Measurements from ENCODE around the gene TTC6. TPM values are rescaled to one million over a fixed set of nuclear protein-coding genes. Genes with fewer than 3 reads are reported as not detected.

Gene TTC6
- total and polyA plus RNA-seq, 2 donors (not counting 3 experiments of a cell fraction or from before 2014, with no cell fraction given): 0.75 TPM; not detected in 1

DNA sequence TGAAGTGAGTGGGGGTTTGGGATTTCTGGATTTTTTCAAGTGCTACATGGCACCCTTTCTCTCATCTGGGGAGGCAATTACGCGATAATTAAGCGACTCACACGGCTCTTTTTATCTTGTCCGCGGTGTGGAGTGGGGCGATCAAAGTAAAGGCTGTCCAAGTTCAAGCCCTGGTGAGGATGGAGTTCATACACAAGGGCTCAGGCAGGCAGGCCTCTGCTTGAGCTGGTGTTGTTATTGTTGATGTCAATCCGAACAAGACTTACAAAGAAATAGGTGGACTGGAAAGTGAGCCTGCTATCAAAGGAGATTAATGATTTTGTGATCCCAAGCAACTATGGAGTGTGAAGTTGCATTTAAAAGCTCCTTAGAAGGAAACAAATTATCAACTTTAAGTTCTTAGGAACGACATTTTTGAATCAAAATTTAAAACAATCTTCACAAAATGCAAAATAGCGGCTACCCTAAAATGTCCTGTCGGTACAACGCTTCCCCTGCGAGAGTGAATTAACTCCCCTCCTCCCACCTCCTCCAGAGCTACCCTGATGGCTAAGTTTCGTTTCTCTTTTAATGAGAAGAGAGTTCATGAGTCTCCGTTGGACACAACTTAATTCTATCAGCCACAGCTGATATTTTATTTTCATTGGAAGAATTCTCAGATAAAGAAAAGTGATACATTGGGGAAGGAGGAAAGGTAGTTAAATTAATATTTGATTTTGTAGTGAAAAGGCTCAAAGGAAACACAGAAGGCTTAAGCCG lies 6.3 kb upstream of the TTC6 start:
- Histone ChIP-seq H3K4me3 (replicated peaks in 1 of 3; ENCODE audit: insufficient read depth in 1 of 3, low read depth in 1 of 3, low read length in 3 of 3) (no peak overlapping the region), H3K79me2 (ENCODE audit: control insufficient read depth, insufficient read depth, low read length) (no peaks in the 10 kb centered on the region), H3K9ac (replicated peaks; ENCODE audit: extremely low read depth, insufficient read depth, low read length) (no peak overlapping the region), H2AFZ (ENCODE audit: low read depth, low read length) (no peak overlapping the region), H3K4me2 (ENCODE audit: insufficient read depth, low read length) (no peak overlapping the region), H3K9me1 (replicated peaks; ENCODE audit: control insufficient read depth, extremely low read depth, insufficient read depth, low read length) (no peaks in the 10 kb centered on the region), H3K9me3 (replicated peaks; ENCODE audit: control insufficient read depth, insufficient read depth, low read length) (no peaks in the 10 kb centered on the region), H3K27ac (ENCODE audit: insufficient read depth, low read depth, low read length) (no peak overlapping the region), H3K4me1 (ENCODE audit: control insufficient read depth, extremely low read depth, insufficient read depth, low read length) (peaks cover 6% of the 10 kb centered on the region), H4K20me1 (replicated peaks; ENCODE audit: control insufficient read depth, extremely low read depth, insufficient read depth, low read length) (peaks cover 6% of the 10 kb centered on the region), H3K27me3 (ENCODE audit: control insufficient read depth in 2 of 2, insufficient read depth in 2 of 2, low read length in 2 of 2) (peaks cover 80 to 100% of the 10 kb centered on the region in 2 experiments), H3K36me3 (ENCODE audit: control insufficient read depth in 2 of 2, extremely low read depth in 1 of 2, insufficient read depth in 2 of 2, low read length in 2 of 2) (no peaks in the 10 kb centered on the region)
- TF ChIP-seq, protein P1, sequence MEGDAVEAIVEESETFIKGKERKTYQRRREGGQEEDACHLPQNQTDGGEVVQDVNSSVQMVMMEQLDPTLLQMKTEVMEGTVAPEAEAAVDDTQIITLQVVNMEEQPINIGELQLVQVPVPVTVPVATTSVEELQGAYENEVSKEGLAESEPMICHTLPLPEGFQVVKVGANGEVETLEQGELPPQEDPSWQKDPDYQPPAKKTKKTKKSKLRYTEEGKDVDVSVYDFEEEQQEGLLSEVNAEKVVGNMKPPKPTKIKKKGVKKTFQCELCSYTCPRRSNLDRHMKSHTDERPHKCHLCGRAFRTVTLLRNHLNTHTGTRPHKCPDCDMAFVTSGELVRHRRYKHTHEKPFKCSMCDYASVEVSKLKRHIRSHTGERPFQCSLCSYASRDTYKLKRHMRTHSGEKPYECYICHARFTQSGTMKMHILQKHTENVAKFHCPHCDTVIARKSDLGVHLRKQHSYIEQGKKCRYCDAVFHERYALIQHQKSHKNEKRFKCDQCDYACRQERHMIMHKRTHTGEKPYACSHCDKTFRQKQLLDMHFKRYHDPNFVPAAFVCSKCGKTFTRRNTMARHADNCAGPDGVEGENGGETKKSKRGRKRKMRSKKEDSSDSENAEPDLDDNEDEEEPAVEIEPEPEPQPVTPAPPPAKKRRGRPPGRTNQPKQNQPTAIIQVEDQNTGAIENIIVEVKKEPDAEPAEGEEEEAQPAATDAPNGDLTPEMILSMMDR (IDR thresholded peaks at IDR 0.05; ENCODE audit: extremely low read depth in 1 of 2, insufficient read depth in 1 of 2, low read depth in 1 of 2, low read length in 2 of 2): no peak
- TF ChIP-seq POLR2A (IDR thresholded peaks at IDR 0.05; ENCODE audit: low read depth, low read length): no peak
- TF ChIP-seq POLR2AphosphoS5 (IDR thresholded peaks at IDR 0.05; ENCODE audit: insufficient read depth, low read depth, low read length): no peak
- no peak for TF ChIP-seq MYC (IDR thresholded peaks at IDR 0.05; ENCODE audit: low read depth, low read length)
- TF ChIP-seq GATA2 (IDR thresholded peaks at IDR 0.05; ENCODE audit: insufficient read depth, insufficient read length, low read depth, low read length): no peak
- TF ChIP-seq, protein P2, sequence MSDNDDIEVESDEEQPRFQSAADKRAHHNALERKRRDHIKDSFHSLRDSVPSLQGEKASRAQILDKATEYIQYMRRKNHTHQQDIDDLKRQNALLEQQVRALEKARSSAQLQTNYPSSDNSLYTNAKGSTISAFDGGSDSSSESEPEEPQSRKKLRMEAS (IDR thresholded peaks at IDR 0.05; ENCODE audit: insufficient read depth, insufficient read length): no peak
- intact Hi-C loops (cut with micrococcal nuclease) (no loop called here), dilution Hi-C loops (cut with MboI; ENCODE audit: extremely low pct_ligation_motif_present, low sequenced_read_pairs) (no loop called here)
- BruUV-seq (replicated peaks): no TSS peak
- DNase-seq (ENCODE audit: low read depth, low spot score) (no peak), FAIRE-seq (peak; percentile 49)
- ChIA-PET CTCF (interaction anchor here (2.5 kb wide), 1 partner anchor 9 kb away, joined by 11 read pairs; no protein-coding TSS in a partner anchor), POLR2A (no interaction called here)
